H9 (cell line): ENCODE data around the gene GAL3ST1. TPM values are rescaled to one million over a fixed set of nuclear protein-coding genes. Genes with fewer than 3 reads are reported as not detected.

Experiments
- DNase-seq: peaks from one replicate; pipeline ENCODE4 v3.0.0-alpha.2; 2017
- H2AFZ ChIP-seq: one replicate; pipeline ENCODE4 v1.6.1; 2013; ENCODE audit warnings: mild to moderate bottlenecking, low read length, control low read depth, moderate library complexity
- H2AK5ac ChIP-seq: 2 replicates; pipeline ENCODE4 v1.6.1; 2013; ENCODE audit warnings: low read length, control low read depth, mixed read lengths; ENCODE audit not compliant: insufficient read length
- H2BK120ac ChIP-seq: one replicate; pipeline ENCODE4 v1.6.1; 2013; ENCODE audit warnings: low read depth, mild to moderate bottlenecking, low read length, control low read depth, inconsistent platforms; ENCODE audit not compliant: poor library complexity, severe bottlenecking
- H2BK12ac ChIP-seq: 2 replicates; pipeline ENCODE4 v1.6.1; 2013; ENCODE audit warnings: low read length, control low read depth, mixed read lengths, low read depth; ENCODE audit not compliant: insufficient read length
- H2BK15ac ChIP-seq: 2 replicates; pipeline ENCODE4 v1.6.1; 2013; ENCODE audit warnings: low read depth, low read length, control low read depth
- H2BK20ac ChIP-seq: one replicate; pipeline ENCODE4 v1.6.1; 2013; ENCODE audit warnings: low read depth, mild to moderate bottlenecking, low read length, control low read depth, inconsistent platforms; ENCODE audit not compliant: poor library complexity, severe bottlenecking
- H2BK5ac ChIP-seq: 2 replicates; pipeline ENCODE4 v1.6.1; 2013; ENCODE audit warnings: low read length, control low read depth, mixed read lengths; ENCODE audit not compliant: insufficient read length
- H3K14ac ChIP-seq: 2 replicates; pipeline ENCODE4 v1.6.1; 2013; ENCODE audit warnings: low read length, control low read depth; ENCODE audit not compliant: insufficient read depth
- H3K18ac ChIP-seq: 2 replicates; pipeline ENCODE4 v1.6.1; 2013; ENCODE audit warnings: low read depth, mild to moderate bottlenecking, mixed read lengths, low read length, control low read depth; ENCODE audit not compliant: insufficient read length
- H3K23ac ChIP-seq: 2 replicates; pipeline ENCODE4 v1.6.1; 2013; ENCODE audit warnings: low read length, control low read depth, mixed read lengths, low read depth; ENCODE audit not compliant: insufficient read length
- H3K23me2 ChIP-seq: 2 replicates; pipeline ENCODE4 v1.6.1; 2013; ENCODE audit warnings: low read depth, mild to moderate bottlenecking, mixed read lengths, low read length, control low read depth; ENCODE audit not compliant: insufficient read length, poor library complexity, severe bottlenecking
- H3K27ac ChIP-seq: 2 replicates; pipeline ENCODE4 v1.5.1; 2013; ENCODE audit warnings: low read length, control low read depth, mixed read lengths, low read depth; ENCODE audit not compliant: insufficient read length
- H3K27me3 ChIP-seq: 2 replicates; pipeline ENCODE4 v1.6.1; 2013; ENCODE audit warnings: low read length, control low read depth, inconsistent platforms; ENCODE audit not compliant: insufficient read depth
- H3K4ac ChIP-seq: 2 replicates; pipeline ENCODE4 v1.6.1; 2013; ENCODE audit warnings: low read depth, mild to moderate bottlenecking, control low read depth, inconsistent platforms, low read length, moderate library complexity
- H3K4me1 ChIP-seq: 2 replicates; pipeline ENCODE4 v1.6.1; 2013; ENCODE audit warnings: low read length, control low read depth, inconsistent platforms; ENCODE audit not compliant: insufficient read depth
- H3K4me2 ChIP-seq: 2 replicates; pipeline ENCODE4 v1.6.1; 2013; ENCODE audit warnings: low read length, control low read depth, mixed read lengths; ENCODE audit not compliant: insufficient read length, insufficient read depth
- H3K56ac ChIP-seq: 2 replicates; pipeline ENCODE4 v1.6.1; 2013; ENCODE audit warnings: low read depth, mild to moderate bottlenecking, mixed read lengths, low read length, control low read depth; ENCODE audit not compliant: insufficient read length
- H3K79me1 ChIP-seq: 2 replicates; pipeline ENCODE4 v1.6.1; 2013; ENCODE audit warnings: low read depth, mild to moderate bottlenecking, moderate library complexity, low read length, control low read depth, inconsistent platforms; ENCODE audit not compliant: insufficient read depth, poor library complexity, severe bottlenecking
- H3K79me2 ChIP-seq: 2 replicates; pipeline ENCODE4 v1.6.1; 2013; ENCODE audit warnings: low read length, control low read depth, inconsistent platforms; ENCODE audit not compliant: insufficient read depth
- H3K9ac ChIP-seq: 2 replicates; pipeline ENCODE4 v1.6.1; 2013; ENCODE audit warnings: low read length, control low read depth, mixed read lengths; ENCODE audit not compliant: insufficient read length; ENCODE audit errors: extremely low read depth
- H3K9me3 ChIP-seq: one replicate; pipeline ENCODE4 v1.6.1; 2013; ENCODE audit warnings: low read depth, low read length, inconsistent platforms; ENCODE audit not compliant: control insufficient read depth
- H3T11ph ChIP-seq: one replicate; pipeline ENCODE4 v1.6.1; 2013; ENCODE audit warnings: mild to moderate bottlenecking, low read length, control low read depth, inconsistent platforms
- H4K20me1 ChIP-seq: one replicate; pipeline ENCODE4 v1.6.1; 2013; ENCODE audit not compliant: control insufficient read depth, insufficient read length, insufficient read depth
- H4K5ac ChIP-seq: 2 replicates; pipeline ENCODE4 v1.6.1; 2013; ENCODE audit warnings: low read depth, mild to moderate bottlenecking, mixed read lengths, low read length, control low read depth; ENCODE audit not compliant: insufficient read length
- H4K8ac ChIP-seq: replicated peaks from 2 replicates; pipeline ENCODE4 v1.6.1; 2013; ENCODE audit warnings: low read length, control low read depth, mixed read lengths, low read depth; ENCODE audit not compliant: insufficient read length
- H4K91ac ChIP-seq: 2 replicates; pipeline ENCODE4 v1.6.1; 2013; ENCODE audit warnings: low read depth, mild to moderate bottlenecking, moderate library complexity, mixed read lengths, low read length, control low read depth; ENCODE audit not compliant: insufficient read length
- H3K27ac Mint-ChIP-seq, 3 experiments: 2 replicates in 2 of 3; 3 replicates in 1 of 3; pipeline ENCODE4 v1.8.0; 2020 to 2021; ENCODE audit warnings: mixed read lengths in 3 of 3, mild to moderate bottlenecking in 1 of 3, moderate library complexity in 1 of 3
- H3K27me3 Mint-ChIP-seq: 2 replicates; pipeline ENCODE4 v1.8.0; 2021; ENCODE audit warnings: low read depth, mild to moderate bottlenecking, moderate library complexity, mixed read lengths
- H3K36me3 Mint-ChIP-seq, 3 experiments: 2 replicates in 2 of 3; 3 replicates in 1 of 3; pipeline ENCODE4 v1.8.0; 2020 to 2021; ENCODE audit warnings: low read depth in 3 of 3, mixed read lengths in 3 of 3; ENCODE audit not compliant: insufficient read depth in 1 of 3
- H3K4me1 Mint-ChIP-seq, 2 experiments: 2 replicates each; pipeline ENCODE4 v1.8.0; 2020; ENCODE audit warnings: mixed read lengths in 2 of 2
- H3K4me3 Mint-ChIP-seq, 2 experiments: 2 replicates in 1 of 2; 3 replicates in 1 of 2; pipeline ENCODE4 v1.8.0; 2020 to 2021; ENCODE audit warnings: mild to moderate bottlenecking in 2 of 2, mixed read lengths in 2 of 2, moderate library complexity in 1 of 2
- H3K9me3 Mint-ChIP-seq, 2 experiments: 2 replicates in 1 of 2; 3 replicates in 1 of 2; pipeline ENCODE4 v1.8.0; 2020; ENCODE audit warnings: mild to moderate bottlenecking in 2 of 2, mixed read lengths in 2 of 2, moderate library complexity in 1 of 2
- CTCF ChIP-seq: fragments of 200-600 bp; sonication (generic); conservative IDR thresholded peaks from 3 replicates; pipeline ENCODE4 v1.8.0; 2021; ENCODE audit warnings: antibody characterized with exemption, mild to moderate bottlenecking
- WGBS: extraction: QIAGEN DNeasy Blood & Tissue Kit; methylation state at CpG from one replicate; pipeline ENCODE4 v1.1.7; 2013; ENCODE audit warnings: missing lambda C conversion rate, low lambda C conversion rate, mixed read lengths; ENCODE audit not compliant: insufficient read length; ENCODE audit errors: extremely low coverage; 5-methylcytosine and 5-hydroxymethylcytosine counted together
- total RNA-seq: library from RNA; stranded (reverse); gene quantifications from 2 replicates; pipeline ENCODE4 v1.2.1, GENCODE V29; 2021

The GAL3ST1 gene
- total RNA-seq, 1 experiment from 2014 or later = 5.1 TPM

- Histone ChIP-seq H3K27ac (no peak overlapping the region), H3T11ph (no peak overlapping the region), H3K79me1 (no peaks in the 10 kb centered on the region), H2BK15ac (no peak overlapping the region), H3K9ac (no peak overlapping the region), H3K27me3 (no peaks in the 10 kb centered on the region), H4K20me1 (no peaks in the 10 kb centered on the region), H4K91ac (no peak overlapping the region), H2BK120ac (no peak overlapping the region), H3K4me1 (no peaks in the 10 kb centered on the region), H2BK5ac (no peak overlapping the region), H3K9me3 (no peaks in the 10 kb centered on the region), H3K4ac (no peak overlapping the region), H2BK12ac (no peak overlapping the region), H4K5ac (no peak overlapping the region), H4K8ac (no peak overlapping the region), H3K79me2 (no peaks in the 10 kb centered on the region), H2BK20ac (no peak overlapping the region), H3K23me2 (no peaks in the 10 kb centered on the region), H3K14ac (no peak overlapping the region), H3K4me2 (no peak overlapping the region), H3K56ac (no peak overlapping the region), H3K18ac (no peak overlapping the region), H2AFZ (no peak overlapping the region), H2AK5ac (no peak overlapping the region), H3K23ac (no peak overlapping the region)
- peaks cover 3% of the 10 kb centered on the region for H3K27me3 Mint-ChIP-seq
- H3K27ac Mint-ChIP-seq = no peak overlapping the region
- DNase-seq = no peak
- H3K36me3 Mint-ChIP-seq = peaks cover 0 to 2% (median 0%) of the 10 kb centered on the region in 3 experiments; a peak in 1 of 7 replicates
- H3K4me1 Mint-ChIP-seq = peaks cover 25 to 26% of the 10 kb centered on the region in 2 experiments
- no CpG with 5 or more reads among the region's 7 CpGs for WGBS
- no peak for TF ChIP-seq CTCF
- H3K4me3 Mint-ChIP-seq = no peak overlapping the region
- no peaks in the 10 kb centered on the region for H3K9me3 Mint-ChIP-seq
These were observed 8.3 kb downstream of the GAL3ST1 start for GRCh38 chr22:30566125-30566524.
